ENCODE data around the gene NR4A3. TPM values are rescaled to one million over a fixed set of nuclear protein-coding genes. Genes with fewer than 3 reads are reported as not detected.

The NR4A3 gene
- total and polyA plus RNA-seq, 9 of the 15 experiments (the other 6 are each of a cell fraction or from before 2014, with no cell fraction given), result 0.04 to 0.07 TPM; not detected in 7

- TF ChIP-seq HNRNPUL1 (IDR thresholded peaks at IDR 0.05; ENCODE audit: low read length) (no peak), KAT8 (IDR thresholded peaks at IDR 0.05; ENCODE audit: low read depth) (no peak), CCNT2 (IDR thresholded peaks at IDR 0.05; ENCODE audit: borderline replicate concordance, extremely low read depth, insufficient read length, low read depth, low read length) (peak; percentile 66), MEIS2 (IDR thresholded peaks at IDR 0.05; ENCODE audit: partially characterized antibody) (peak; percentile 41), CREB1 (IDR thresholded peaks at IDR 0.05) (peak; percentile 98), CREB1 (CRISPR knock-in tag; IDR thresholded peaks at IDR 0.05) (peak; percentile 96), MGA (IDR thresholded peaks at IDR 0.05) (peak; percentile 36; the same call in 1 of the 2 replicates), POLR3A (IDR thresholded peaks at IDR 0.05; ENCODE audit: borderline replicate concordance, extremely low read depth, insufficient read depth, insufficient read length) (no peak), HEY1 (CRISPR knock-in tag; IDR thresholded peaks at IDR 0.05; ENCODE audit: borderline replicate concordance) (no peak), TAL1 (IDR thresholded peaks at IDR 0.05) (no peak), CC2D1A (IDR thresholded peaks at IDR 0.05) (no peak), MED1 (CRISPR knock-in tag; IDR thresholded peaks at IDR 0.05; ENCODE audit: borderline replicate concordance) (no peak), TBP (optimal IDR thresholded peaks at IDR 0.05; ENCODE audit: low read depth, low read length) (peak; percentile 67), NCOA2 (IDR thresholded peaks at IDR 0.05; ENCODE audit: partially characterized antibody in 2 of 2) (no peak), CTCF (IDR thresholded peaks at IDR 0.05 in 2 of 3, conservative IDR thresholded peaks at IDR 0.05 in 1 of 3; ENCODE audit: insufficient read depth in 2 of 3, low read depth in 1 of 3, low read length in 3 of 3) (peak; percentile 3 to 31 (median 16); a peak in 2 of 6 replicates)
Measured at GRCh38 chr9:99821396-99822108, at the start of gene NR4A3 (continued).
